GM23338 (cell line): Measurements from ENCODE around the gene ATXN7L1. TPM values are rescaled to one million over a fixed set of nuclear protein-coding genes. Genes with fewer than 3 reads are reported as not detected.

Experiments
- ATAC-seq: fragments of 200-7000 bp; cut with Tn5 transposase; 3 replicates; pipeline ENCODE4 v1.9.1; 2020
- DNase-seq: peaks from one replicate; pipeline ENCODE4 v3.0.0-alpha.2; 2015; ENCODE audit warnings: low spot score
- H2AFZ ChIP-seq: fragments of 200-600 bp; sonication (generic); 2 replicates; pipeline ENCODE4 v1.8.0; 2016; ENCODE audit warnings: antibody characterized with exemption, mild to moderate bottlenecking, moderate library complexity
- H3F3A ChIP-seq: fragments of 200-600 bp; sonication (generic); replicated peaks from 2 replicates; pipeline ENCODE4 v1.8.0; 2017; ENCODE audit warnings: antibody characterized with exemption, mixed run types, low read depth
- H3K27ac ChIP-seq: fragments of 200-600 bp; sonication (generic); 2 replicates; pipeline ENCODE4 v1.6.1; 2016; ENCODE audit warnings: low read depth
- H3K27me3 ChIP-seq: fragments of 200-600 bp; sonication (generic); 2 replicates; pipeline ENCODE4 v1.8.0; 2016; ENCODE audit warnings: mild to moderate bottlenecking, mixed run types, moderate library complexity; ENCODE audit not compliant: insufficient read depth
- H3K36me3 ChIP-seq: fragments of 200-600 bp; sonication (generic); 2 replicates; pipeline ENCODE4 v1.8.0; 2016; ENCODE audit warnings: mild to moderate bottlenecking; ENCODE audit not compliant: insufficient read depth
- H3K4me1 ChIP-seq: fragments of 200-600 bp; sonication (generic); 2 replicates; pipeline ENCODE4 v1.8.0; 2016; ENCODE audit warnings: mild to moderate bottlenecking, moderate library complexity; ENCODE audit not compliant: insufficient read depth
- H3K4me2 ChIP-seq: fragments of 200-600 bp; sonication (generic); 2 replicates; pipeline ENCODE4 v1.7.1; 2017; ENCODE audit warnings: mixed run types
- H3K4me3 ChIP-seq: fragments of 200-600 bp; sonication (generic); 2 replicates; pipeline ENCODE4 v1.6.1; 2016; ENCODE audit warnings: mixed run types
- H3K79me2 ChIP-seq: fragments of 200-600 bp; sonication (generic); replicated peaks from 2 replicates; pipeline ENCODE4 v1.8.0; 2017; ENCODE audit warnings: mild to moderate bottlenecking; ENCODE audit not compliant: insufficient read depth
- H3K9me2 ChIP-seq: fragments of 200-600 bp; sonication (generic); 2 replicates; pipeline ENCODE4 v1.8.0; 2017; ENCODE audit not compliant: insufficient read depth
- H4K20me1 ChIP-seq: fragments of 200-600 bp; sonication (generic); replicated peaks from 2 replicates; pipeline ENCODE4 v1.8.0; 2017; ENCODE audit warnings: mild to moderate bottlenecking; ENCODE audit not compliant: insufficient read depth
- H3K27ac Mint-ChIP-seq: 2 replicates; pipeline ENCODE4 v1.8.0; 2020; ENCODE audit warnings: inconsistent platforms, mild to moderate bottlenecking, moderate library complexity, mixed read lengths
- H3K27me3 Mint-ChIP-seq: 3 replicates; pipeline ENCODE4 v1.8.0; 2022; ENCODE audit warnings: low read depth, mild to moderate bottlenecking, moderate library complexity, mixed read lengths, inconsistent platforms; ENCODE audit not compliant: insufficient read depth, poor library complexity
- H3K36me3 Mint-ChIP-seq: 3 replicates; pipeline ENCODE4 v1.8.0; 2021; ENCODE audit warnings: low read depth, mild to moderate bottlenecking, inconsistent platforms, moderate library complexity, mixed read lengths
- H3K4me1 Mint-ChIP-seq: 3 replicates; pipeline ENCODE4 v1.8.0; 2020; ENCODE audit warnings: mild to moderate bottlenecking, inconsistent platforms, mixed read lengths
- H3K4me3 Mint-ChIP-seq: 3 replicates; pipeline ENCODE4 v1.8.0; 2021; ENCODE audit warnings: moderate library complexity, mild to moderate bottlenecking, inconsistent platforms, mixed read lengths
- H3K9me3 Mint-ChIP-seq: 3 replicates; pipeline ENCODE4 v1.8.0; 2020; ENCODE audit warnings: moderate library complexity, mild to moderate bottlenecking, inconsistent platforms, mixed read lengths
- EZH2 ChIP-seq: fragments of 200-600 bp; sonication (generic); IDR thresholded peaks from one replicate; pipeline ENCODE4 v1.8.0; 2017; ENCODE audit warnings: antibody characterized with exemption, mild to moderate bottlenecking, low read depth; ENCODE audit not compliant: unreplicated experiment
- EZH2phosphoT487 ChIP-seq: fragments of 200-600 bp; sonication (generic); IDR thresholded peaks from one replicate; pipeline ENCODE4 v1.8.1; 2018; ENCODE audit warnings: antibody characterized with exemption; ENCODE audit not compliant: unreplicated experiment
- ZNF331 ChIP-seq: fragments of 250-450 bp; sonication (Bioruptor Pico); IDR thresholded peaks from 2 replicates; pipeline ENCODE4 v1.5.0; 2020; ENCODE audit warnings: low read depth, mild to moderate bottlenecking, moderate library complexity
- polyA plus RNA-seq: library from polyadenylated mRNA; unstranded; fragments of >200 nt; fragmentation: Nextera tagmentation; extraction: Ambion mirVana; gene quantifications from 2 replicates; pipeline ENCODE4 v1.2.1, GENCODE V29; 2016
- total RNA-seq: library from RNA; depleted of rRNA; stranded (reverse); fragments of >200 nt; shearing (Covaris generic); gene quantifications from 2 replicates; pipeline ENCODE4 v1.2.3, GENCODE V29; 2014
- TF ChIP-seq, protein P1 (sequence below): IDR thresholded peaks from one replicate; pipeline ENCODE4 v1.6.1; 2018; ENCODE audit warnings: antibody characterized with exemption; ENCODE audit not compliant: unreplicated experiment
- TF ChIP-seq, protein P2 (sequence below): fragments of 250-450 bp; sonication (Bioruptor Pico); IDR thresholded peaks from 2 replicates; pipeline ENCODE4 v1.5.0; 2020; ENCODE audit warnings: mild to moderate bottlenecking, moderate library complexity
- TF ChIP-seq, protein P3 (sequence below), 2 experiments: fragments of 200-600 bp in 1 of 2; sonication (generic) in 1 of 2; conservative IDR thresholded peaks; 2 replicates each; pipeline versions ENCODE4 v1.5.1 to v1.6.1; 2016 to 2017; ENCODE audit warnings: antibody characterized with exemption in 2 of 2, low read depth in 2 of 2, mild to moderate bottlenecking in 2 of 2, moderate library complexity in 1 of 2

ATXN7L1 gene
- total and polyA plus RNA-seq, 2 experiments from 2014 or later = 22.8 to 29.8 TPM

DNA sequence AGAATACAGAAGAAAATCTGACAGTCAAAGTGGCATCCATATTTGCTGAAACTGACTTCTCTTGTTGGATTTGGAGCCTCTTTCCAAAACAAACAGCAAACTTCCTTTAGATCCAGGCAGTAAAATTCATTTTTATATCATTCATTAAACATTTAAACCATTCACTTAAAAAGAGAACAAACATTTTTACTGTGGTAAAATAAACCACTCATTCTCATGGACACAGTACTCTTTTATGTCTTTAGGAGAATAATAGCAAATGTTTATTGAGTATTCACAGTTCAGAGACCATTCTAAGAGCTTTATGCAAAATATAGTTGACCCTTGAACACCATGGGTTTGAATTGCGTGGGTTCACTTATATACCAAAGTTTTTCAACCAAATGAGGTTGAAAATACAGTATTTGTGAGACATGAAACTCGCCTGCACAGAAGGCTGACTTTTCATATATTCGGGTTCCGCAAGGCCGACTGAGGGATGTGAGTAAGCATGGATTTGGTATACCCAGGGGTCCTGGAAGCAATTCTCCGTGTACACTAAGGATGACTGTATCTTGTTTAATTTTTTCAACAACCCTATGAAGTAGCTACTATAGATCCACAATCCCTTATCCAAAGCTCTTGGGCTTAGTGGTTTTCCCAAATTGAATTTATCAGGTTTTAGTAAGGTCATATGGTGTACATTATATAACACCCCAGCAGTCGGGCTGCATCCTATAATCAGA lies 49.1 kb downstream of the ATXN7L1 start:
- H3K9me2 ChIP-seq = peaks cover 8% of the 10 kb centered on the region
- no peak overlapping the region for H3K4me3 Mint-ChIP-seq
- peaks cover 22% of the 10 kb centered on the region for H3K4me1 ChIP-seq
- H3K27ac Mint-ChIP-seq = no peak overlapping the region
- DNase-seq (no peak), ATAC-seq (no peak)
- no peak overlapping the region for H3K4me2 ChIP-seq
- H3K27ac ChIP-seq = no peak overlapping the region
- H3K36me3 Mint-ChIP-seq = no peaks in the 10 kb centered on the region
- TF ChIP-seq EZH2phosphoT487 = no peak
- TF ChIP-seq EZH2 = no peak
- TF ChIP-seq, protein P1, sequence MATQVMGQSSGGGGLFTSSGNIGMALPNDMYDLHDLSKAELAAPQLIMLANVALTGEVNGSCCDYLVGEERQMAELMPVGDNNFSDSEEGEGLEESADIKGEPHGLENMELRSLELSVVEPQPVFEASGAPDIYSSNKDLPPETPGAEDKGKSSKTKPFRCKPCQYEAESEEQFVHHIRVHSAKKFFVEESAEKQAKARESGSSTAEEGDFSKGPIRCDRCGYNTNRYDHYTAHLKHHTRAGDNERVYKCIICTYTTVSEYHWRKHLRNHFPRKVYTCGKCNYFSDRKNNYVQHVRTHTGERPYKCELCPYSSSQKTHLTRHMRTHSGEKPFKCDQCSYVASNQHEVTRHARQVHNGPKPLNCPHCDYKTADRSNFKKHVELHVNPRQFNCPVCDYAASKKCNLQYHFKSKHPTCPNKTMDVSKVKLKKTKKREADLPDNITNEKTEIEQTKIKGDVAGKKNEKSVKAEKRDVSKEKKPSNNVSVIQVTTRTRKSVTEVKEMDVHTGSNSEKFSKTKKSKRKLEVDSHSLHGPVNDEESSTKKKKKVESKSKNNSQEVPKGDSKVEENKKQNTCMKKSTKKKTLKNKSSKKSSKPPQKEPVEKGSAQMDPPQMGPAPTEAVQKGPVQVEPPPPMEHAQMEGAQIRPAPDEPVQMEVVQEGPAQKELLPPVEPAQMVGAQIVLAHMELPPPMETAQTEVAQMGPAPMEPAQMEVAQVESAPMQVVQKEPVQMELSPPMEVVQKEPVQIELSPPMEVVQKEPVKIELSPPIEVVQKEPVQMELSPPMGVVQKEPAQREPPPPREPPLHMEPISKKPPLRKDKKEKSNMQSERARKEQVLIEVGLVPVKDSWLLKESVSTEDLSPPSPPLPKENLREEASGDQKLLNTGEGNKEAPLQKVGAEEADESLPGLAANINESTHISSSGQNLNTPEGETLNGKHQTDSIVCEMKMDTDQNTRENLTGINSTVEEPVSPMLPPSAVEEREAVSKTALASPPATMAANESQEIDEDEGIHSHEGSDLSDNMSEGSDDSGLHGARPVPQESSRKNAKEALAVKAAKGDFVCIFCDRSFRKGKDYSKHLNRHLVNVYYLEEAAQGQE = no peak
- TF ChIP-seq, protein P2, sequence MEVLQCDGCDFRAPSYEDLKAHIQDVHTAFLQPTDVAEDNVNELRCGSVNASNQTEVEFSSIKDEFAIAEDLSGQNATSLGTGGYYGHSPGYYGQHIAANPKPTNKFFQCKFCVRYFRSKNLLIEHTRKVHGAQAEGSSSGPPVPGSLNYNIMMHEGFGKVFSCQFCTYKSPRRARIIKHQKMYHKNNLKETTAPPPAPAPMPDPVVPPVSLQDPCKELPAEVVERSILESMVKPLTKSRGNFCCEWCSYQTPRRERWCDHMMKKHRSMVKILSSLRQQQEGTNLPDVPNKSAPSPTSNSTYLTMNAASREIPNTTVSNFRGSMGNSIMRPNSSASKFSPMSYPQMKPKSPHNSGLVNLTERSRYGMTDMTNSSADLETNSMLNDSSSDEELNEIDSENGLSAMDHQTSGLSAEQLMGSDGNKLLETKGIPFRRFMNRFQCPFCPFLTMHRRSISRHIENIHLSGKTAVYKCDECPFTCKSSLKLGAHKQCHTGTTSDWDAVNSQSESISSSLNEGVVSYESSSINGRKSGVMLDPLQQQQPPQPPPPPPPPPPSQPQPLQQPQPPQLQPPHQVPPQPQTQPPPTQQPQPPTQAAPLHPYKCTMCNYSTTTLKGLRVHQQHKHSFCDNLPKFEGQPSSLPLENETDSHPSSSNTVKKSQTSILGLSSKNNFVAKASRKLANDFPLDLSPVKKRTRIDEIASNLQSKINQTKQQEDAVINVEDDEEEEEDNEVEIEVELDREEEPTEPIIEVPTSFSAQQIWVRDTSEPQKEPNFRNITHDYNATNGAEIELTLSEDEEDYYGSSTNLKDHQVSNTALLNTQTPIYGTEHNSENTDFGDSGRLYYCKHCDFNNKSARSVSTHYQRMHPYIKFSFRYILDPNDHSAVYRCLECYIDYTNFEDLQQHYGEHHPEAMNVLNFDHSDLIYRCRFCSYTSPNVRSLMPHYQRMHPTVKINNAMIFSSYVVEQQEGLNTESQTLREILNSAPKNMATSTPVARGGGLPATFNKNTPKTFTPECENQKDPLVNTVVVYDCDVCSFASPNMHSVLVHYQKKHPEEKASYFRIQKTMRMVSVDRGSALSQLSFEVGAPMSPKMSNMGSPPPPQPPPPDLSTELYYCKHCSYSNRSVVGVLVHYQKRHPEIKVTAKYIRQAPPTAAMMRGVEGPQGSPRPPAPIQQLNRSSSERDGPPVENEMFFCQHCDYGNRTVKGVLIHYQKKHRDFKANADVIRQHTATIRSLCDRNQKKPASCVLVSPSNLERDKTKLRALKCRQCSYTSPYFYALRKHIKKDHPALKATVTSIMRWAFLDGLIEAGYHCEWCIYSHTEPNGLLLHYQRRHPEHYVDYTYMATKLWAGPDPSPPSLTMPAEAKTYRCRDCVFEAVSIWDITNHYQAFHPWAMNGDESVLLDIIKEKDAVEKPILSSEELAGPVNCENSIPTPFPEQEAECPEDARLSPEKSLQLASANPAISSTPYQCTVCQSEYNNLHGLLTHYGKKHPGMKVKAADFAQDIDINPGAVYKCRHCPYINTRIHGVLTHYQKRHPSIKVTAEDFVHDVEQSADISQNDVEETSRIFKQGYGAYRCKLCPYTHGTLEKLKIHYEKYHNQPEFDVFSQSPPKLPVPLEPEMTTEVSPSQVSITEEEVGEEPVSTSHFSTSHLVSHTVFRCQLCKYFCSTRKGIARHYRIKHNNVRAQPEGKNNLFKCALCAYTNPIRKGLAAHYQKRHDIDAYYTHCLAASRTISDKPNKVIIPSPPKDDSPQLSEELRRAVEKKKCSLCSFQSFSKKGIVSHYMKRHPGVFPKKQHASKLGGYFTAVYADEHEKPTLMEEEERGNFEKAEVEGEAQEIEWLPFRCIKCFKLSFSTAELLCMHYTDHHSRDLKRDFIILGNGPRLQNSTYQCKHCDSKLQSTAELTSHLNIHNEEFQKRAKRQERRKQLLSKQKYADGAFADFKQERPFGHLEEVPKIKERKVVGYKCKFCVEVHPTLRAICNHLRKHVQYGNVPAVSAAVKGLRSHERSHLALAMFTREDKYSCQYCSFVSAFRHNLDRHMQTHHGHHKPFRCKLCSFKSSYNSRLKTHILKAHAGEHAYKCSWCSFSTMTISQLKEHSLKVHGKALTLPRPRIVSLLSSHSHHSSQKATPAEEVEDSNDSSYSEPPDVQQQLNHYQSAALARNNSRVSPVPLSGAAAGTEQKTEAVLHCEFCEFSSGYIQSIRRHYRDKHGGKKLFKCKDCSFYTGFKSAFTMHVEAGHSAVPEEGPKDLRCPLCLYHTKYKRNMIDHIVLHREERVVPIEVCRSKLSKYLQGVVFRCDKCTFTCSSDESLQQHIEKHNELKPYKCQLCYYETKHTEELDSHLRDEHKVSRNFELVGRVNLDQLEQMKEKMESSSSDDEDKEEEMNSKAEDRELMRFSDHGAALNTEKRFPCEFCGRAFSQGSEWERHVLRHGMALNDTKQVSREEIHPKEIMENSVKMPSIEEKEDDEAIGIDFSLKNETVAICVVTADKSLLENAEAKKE (CRISPR knock-in tag) = no peak
- no peak for TF ChIP-seq ZNF331
- TF ChIP-seq, protein P3, sequence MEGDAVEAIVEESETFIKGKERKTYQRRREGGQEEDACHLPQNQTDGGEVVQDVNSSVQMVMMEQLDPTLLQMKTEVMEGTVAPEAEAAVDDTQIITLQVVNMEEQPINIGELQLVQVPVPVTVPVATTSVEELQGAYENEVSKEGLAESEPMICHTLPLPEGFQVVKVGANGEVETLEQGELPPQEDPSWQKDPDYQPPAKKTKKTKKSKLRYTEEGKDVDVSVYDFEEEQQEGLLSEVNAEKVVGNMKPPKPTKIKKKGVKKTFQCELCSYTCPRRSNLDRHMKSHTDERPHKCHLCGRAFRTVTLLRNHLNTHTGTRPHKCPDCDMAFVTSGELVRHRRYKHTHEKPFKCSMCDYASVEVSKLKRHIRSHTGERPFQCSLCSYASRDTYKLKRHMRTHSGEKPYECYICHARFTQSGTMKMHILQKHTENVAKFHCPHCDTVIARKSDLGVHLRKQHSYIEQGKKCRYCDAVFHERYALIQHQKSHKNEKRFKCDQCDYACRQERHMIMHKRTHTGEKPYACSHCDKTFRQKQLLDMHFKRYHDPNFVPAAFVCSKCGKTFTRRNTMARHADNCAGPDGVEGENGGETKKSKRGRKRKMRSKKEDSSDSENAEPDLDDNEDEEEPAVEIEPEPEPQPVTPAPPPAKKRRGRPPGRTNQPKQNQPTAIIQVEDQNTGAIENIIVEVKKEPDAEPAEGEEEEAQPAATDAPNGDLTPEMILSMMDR (conservative IDR thresholded peaks at IDR 0.05; ENCODE audit: low read depth in 2 of 2) = no peak
- H3K4me1 Mint-ChIP-seq = peaks cover 45% of the 10 kb centered on the region
- H3K79me2 ChIP-seq = peaks cover 33% of the 10 kb centered on the region
- no peak overlapping the region for H3K4me3 ChIP-seq
- H3F3A ChIP-seq = no peaks in the 10 kb centered on the region
- H2AFZ ChIP-seq = no peak overlapping the region
- H3K27me3 Mint-ChIP-seq = peaks cover 3% of the 10 kb centered on the region
- H3K36me3 ChIP-seq = no peaks in the 10 kb centered on the region
- H3K27me3 ChIP-seq = no peaks in the 10 kb centered on the region
- H4K20me1 ChIP-seq = peaks cover 7% of the 10 kb centered on the region
- H3K9me3 Mint-ChIP-seq = no peaks in the 10 kb centered on the region
